ENCODE measurements around the gene LRRC74A.

Gene LRRC74A

DNA sequence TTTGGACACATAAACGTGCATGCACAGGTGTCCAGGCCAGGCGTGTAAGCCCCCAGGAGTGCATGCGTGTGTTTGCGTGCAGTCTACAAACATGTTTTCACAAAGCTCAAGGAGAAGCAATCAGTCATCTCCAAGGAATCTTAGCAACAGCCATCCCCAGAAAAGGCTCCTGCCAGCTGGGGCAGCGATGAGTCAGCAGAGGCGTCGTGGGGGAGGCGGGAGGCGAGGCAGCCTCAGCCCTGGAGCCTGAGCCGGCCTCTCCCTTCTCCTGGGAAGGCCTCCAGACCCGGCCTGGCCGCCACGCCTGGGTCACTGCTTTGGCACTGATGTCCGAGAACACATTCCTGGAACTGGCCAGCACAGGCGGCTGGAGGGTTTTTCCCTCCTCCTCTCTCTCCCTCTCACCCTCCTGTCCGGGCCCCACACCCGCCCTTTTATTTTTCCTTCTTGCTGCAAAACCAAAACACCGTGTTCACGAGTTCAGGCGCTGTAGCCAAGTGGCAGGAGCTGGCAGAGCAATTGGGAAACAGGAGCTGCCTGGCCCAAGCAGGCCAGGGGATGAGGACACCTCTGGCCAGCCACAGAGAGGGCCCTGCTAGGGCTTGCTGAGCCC lies 92.7 kb downstream of the LRRC74A start:
- no peak for DNase-seq (ENCODE audit: low read depth in 2 of 3, low spot score in 2 of 3)
